HG03025 (cell line): ENCODE measurements around the gene TMEM8B.

Source experiments
- ATAC-seq: cut with Tn5 transposase; IDR thresholded peaks from one replicate; pipeline ENCODE4 v1.9.1; 2021; ENCODE audit warnings: mild to moderate bottlenecking, moderate library complexity; ENCODE audit not compliant: unreplicated experiment, low FRiP score

Gene TMEM8B

DNA sequence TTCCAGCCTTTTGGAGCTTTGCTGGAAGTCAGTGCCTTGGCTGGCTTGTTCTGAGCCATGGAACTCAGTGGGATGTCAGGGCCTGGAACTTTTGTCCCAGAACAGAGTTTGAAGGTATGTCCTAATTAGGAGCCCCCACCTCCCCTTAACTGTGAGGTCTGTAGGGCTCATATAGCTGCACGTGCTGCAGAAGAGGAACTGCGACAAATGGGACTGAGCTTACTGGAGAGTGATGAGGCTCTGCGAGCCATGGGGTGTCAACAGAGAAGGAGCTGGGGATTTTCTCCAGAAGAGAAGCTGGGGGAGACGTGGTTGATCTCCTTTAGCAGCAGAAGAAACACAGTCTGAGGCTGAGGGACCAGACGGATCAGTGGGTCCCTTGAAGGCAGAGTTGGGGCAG, 10.9 kb downstream of the TMEM8B start:
- no peak for ATAC-seq

DNA sequence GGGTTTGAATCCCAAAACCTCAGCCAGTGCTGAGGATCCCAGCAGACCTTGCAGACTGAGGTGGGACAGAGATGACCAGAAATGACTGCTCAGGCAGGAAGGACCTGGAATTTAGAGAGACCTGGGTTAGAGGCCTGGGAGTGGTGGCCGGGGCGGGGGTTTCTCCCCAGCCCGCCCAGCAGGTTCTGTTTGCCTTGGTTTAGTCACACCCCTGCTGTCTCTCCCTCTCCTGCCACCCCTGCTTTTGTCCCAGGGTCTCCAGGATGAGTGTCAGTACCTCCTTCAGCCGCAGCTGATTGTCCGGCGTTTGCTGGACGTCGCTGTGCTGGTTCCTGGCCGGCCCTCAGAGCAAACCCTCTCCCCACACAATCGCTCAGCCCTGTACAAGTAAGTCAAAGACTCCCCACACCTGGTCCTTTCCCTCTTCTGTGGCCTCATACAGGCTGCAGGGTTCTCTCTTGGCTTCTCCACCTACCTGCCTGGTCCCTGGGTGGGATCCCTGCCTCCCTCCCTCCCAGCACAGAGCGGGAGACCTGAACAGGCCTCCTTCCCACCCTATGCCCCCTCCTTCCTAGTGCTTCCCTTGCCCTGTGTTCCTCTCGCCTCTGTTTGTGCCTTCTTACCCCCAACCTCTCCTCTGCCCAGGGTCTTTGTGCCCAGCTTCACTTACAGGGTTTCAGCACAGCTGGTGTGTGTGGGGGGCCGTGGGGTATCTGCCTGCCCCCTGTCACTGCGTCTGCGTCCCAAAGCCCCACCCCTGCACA, 12.0 kb downstream of the TMEM8B start:
- ATAC-seq = no peak

DNA sequence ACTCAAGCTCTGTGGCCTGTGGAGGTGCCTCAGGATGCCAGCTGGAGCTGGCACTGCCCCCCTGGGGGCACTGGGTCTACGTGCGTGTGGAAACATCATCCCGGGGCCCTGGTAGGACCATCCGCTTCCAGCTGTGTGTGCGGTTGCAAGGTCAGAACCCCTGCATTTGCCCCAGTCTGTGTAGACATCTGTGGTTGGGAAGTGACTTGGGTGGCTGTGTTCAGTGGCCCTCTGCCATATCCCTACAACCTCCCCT, 12.5 kb downstream of the TMEM8B start:
- ATAC-seq = no peak

DNA sequence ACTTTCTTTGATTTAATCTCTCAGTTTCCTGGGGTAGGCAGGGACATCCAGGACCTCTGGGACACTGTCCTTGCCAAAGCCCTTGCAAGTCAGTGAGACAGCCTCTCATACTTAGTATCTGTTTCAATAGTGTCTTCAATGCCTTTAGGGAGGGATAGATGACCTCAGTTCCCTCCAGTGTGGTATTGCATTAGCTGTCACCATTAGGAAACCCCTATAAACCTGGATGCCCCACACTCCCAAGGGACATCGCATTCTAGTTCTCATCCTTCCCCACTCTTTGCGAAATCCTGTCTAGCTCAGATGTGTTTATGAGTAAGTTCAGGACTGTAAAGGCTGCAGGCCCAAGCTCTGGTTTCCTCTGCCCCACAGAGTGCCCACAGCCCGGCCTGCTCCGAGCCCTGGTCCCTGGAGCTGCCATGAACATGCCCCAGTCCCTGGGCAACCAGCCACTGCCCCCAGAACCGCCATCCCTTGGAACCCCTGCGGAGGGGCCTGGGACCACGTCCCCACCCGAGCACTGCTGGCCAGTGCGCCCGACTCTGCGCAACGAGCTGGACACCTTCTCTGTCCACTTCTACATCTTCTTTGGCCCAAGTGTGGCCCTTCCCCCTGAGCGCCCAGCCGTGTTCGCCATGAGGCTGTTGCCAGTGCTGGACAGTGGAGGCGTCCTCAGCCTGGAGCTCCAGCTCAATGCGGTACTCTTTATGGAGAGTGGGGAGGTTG, 13.2 kb downstream of the TMEM8B start:
- no peak for ATAC-seq

DNA sequence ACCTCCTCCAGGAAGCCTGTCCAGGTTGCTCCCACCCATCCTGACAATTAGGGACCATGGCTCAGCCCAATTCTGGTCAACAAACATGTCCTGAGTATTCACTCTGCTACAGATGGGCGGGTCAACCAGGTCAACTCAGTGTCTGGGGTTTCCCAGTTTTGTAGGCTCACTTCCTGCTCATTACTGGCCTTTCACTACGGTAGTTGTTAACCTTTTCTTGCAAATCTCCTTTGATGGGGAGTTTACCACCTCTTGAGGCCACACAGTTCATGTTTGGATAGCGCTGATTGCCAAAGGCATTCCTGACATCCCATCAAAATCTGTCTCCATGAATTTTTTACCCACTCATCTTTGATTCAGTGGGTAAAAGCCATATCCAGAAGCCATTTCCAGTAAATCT, 13.8 kb downstream of the TMEM8B start:
- peak; percentile 53 for ATAC-seq

DNA sequence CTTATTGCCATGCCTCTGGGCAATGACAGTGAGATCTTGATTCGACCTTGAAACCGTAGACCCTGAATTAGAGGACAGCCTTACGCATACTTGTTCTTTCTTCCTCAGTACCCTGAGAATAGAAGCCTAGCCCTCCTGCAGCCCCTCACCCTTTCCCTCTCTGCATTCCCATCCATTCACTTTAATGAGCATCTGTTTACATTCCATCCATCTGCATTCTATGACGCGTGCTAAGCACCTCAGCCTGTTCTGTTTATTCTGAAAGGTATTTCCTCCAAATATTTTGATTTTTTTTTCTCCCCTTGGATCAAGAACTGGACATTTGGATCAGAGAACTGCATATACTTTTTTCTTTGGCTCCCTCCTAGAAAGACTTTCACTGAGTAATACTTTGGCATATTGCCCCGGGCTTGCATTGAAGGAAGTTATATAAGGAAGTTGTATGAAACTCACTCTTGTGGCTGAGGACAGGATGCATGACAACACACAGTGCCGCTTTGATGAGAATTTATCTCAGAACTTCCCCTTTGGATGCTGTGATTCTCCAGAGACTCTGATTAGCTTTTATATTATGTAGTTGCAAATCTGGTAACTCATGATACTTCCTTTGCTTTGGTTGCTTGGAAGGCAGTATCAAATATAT, 15.7 kb downstream of the TMEM8B start:
- ATAC-seq = no peak

DNA sequence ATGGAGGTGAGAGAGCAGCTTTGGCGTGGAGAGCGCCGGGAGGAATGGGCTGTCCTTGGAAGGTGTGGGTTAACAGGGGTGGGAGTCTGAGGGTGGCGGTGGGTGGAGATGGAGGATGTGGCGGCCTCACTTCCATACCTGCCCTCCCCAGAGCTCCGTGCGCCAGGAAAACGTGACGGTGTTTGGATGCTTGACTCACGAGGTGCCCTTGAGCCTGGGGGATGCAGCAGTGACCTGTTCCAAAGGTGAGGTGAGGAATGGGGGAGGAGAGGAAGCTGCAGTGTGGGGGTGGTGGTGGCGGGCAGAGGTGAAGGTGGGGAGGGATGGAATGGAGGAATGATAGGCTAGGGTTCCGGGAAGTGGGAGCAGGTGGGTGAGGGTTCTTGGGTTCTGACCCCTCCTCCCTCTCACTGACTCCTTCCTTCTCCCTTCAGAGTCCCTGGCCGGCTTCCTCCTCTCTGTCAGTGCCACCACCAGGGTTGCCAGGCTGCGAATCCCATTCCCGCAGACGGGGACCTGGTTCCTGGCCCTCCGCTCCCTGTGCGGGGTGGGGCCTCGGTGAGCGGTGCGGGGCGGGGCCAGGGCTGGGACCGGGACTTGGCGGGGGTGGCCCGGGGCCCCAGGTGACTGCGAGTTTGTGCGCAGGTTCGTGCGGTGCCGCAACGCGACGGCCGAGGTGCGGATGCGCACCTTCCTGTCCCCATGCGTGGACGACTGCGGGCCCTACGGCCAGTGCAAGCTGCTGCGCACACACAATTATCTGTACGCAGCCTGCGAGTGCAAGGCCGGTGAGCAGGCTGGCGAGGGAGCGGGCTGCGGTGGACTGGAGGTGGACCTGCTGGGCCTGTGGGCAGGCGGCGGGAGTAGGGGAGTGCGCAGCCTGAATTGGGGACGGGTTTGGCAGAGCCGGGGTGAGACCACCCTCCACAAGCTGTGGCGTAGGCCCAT, 17.1 kb downstream of the TMEM8B start:
- ATAC-seq = no peak

DNA sequence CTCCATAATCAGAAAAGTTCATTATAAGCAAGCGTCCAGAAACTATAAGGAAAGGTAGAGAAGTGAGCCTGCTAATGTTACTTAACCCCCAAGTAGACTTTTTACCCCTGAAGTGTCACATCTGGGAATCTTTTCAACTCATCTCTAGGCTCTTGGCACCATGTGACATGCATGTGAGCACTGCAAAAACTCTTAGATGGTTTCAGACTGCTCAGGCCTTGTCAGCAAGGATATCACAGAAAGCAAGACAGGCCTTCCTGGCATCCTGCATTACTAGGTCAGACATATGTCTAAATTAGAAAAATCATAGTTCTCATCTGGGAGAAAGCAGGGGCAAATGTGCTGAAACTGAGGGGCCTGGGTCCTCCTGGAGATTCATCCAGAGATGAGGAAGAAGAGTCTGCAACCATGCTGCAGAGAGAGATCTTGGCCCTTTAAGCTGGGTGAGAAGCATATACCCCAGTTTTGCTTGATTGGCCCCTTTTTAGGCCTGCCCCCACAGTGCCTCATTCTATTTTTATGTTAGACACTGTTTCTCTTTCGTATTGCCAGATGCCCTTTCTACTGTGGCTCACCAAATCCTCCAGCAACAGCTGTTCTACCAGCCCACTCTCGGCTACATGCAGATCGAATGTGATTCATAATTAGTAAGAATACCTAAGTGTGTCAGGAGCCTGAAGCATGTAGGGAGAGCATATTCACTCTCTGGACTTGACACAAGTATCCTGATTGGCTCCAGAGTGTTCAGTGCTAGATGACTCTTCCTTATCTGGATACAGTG, 19.0 kb downstream of the TMEM8B start:
- peak; percentile 92 for ATAC-seq

DNA sequence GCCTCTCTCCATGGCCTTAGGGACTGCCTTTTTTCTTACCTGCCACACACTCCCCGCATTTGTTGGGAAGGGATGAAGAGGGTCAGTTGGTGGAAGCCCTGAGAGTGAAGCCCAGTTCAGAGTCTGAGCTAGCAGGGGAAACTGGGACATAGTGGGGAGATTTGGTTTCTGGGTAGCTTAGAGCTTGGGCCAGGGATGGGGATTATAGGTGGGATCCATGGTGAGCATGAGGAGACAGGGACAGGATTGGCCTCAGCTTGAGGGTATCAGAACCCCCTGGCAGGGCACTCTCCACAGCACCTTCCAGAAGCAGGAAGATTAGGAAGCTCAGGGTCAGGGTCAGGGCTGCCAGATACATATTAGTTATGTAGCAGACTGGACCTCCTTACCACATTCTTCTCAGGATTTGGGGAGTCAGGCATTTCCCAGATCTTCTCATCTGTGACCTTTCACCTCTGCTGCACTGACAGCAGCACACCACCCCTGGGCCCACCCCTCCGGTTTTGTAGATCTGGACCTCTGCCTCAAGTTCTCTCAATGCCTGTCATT, 23.3 kb downstream of the TMEM8B start:
- no peak for ATAC-seq

DNA sequence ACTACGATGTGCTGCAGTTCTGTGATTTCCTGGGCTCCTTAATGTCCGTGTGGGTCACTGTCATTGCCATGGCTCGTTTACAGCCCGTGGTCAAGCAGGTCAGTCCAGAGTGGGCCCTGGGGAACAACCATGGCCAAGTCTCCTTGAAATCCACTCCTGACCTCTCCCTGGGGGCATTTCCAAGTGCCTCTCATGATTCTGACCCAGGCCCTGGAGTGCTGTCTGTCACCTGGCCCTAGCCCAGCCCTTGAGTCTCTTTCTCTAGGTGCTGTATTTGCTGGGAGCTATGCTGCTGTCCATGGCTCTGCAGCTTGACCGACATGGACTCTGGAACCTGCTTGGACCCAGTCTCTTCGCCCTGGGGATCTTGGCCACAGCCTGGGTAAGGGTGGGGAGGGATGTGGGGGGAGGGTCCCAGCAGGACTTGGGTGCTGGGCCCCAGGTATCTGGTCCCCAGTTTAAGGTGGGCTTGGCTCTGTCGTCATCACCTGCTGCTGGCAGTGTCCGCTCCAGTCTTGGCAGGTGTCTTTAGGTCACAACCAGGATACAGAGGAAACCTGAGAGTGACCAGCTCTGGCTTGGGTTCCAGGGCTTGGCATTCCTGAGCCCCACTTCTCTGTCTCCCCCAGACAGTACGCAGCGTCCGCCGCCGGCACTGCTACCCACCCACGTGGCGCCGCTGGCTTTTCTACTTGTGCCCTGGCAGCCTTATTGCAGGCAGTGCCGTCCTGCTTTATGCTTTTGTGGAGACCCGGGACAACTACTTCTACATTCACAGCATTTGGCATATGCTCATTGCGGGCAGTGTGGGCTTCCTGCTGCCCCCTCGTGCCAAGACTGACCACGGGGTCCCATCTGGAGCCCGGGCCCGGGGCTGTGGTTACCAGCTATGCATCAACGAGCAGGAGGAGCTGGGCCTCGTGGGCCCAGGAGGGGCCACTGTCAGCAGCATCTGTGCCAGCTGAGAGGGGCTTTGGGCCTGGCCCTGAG, 24.1 kb downstream of the TMEM8B start:
- ATAC-seq = no peak

DNA sequence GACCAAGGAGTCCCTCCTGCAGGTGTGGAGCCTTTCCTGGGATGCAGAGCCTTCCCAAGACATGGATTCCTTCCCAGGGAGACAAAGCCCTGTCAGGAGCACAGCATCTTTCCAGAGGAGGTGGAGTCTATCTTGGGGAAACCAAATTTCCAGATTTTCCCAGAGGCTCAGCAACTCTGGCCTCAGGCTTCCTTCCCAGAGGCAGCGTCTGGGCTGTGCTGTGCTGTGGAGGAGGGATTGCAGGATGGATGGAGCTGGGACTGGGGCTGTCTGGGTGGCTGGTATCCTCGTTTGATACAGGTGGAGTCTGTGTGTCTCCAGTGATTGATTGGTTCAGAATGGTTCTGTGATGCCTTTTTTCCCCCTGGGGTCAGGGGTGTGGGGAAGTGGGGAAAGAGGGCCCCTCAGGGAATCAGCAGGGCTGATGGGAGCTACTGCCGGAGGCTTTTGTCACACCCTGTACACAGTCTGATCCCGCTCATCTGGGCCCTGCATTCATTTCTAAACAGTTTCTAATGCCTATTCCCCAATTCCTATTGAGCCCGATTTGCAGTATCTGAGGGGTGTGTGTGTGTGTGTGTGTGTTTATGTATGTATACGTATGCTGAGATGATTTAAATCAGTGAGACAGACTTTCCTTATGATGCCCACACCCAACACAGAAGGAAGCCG, 25.2 kb downstream of the TMEM8B start:
- ATAC-seq = no peak

DNA sequence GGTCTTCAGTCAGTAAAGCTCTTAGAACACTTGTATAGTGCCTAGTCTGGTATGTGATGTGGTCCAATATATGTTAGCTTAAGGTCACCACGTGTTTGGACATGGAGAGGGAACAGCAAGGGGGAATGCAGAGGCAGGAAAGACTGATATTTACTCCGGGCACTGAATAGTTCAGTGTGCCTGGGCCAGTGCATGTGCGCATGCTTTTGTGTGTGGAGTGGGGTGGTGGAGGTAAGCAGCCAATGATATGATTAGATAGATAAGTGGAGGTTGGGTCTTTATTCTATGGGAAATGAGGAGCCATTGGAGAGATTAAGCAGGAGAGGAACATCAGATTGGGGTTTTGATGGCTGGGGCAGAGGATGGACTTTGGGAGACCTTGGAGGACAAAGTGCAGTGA, 27.2 kb downstream of the TMEM8B start:
- ATAC-seq = no peak

DNA sequence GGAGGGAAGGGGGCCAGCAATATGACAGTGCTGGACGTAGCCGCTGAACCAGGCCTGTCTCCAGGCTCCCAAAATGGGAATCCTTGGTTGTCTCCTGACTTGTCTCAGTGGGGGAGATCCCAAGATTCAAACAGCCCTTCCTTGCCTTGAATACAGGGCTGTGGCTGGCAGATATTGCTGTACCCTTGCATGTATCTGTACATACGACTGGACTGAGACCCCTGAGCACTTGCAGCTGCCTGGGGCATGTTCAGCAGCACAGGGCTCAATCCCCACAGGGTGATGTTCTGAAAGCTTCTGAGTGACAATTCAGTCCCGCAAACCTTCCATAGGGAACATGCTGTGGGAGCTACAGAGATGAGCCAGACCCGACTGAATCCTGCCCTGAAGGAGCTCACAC, 27.9 kb downstream of the TMEM8B start:
- no peak for ATAC-seq

DNA sequence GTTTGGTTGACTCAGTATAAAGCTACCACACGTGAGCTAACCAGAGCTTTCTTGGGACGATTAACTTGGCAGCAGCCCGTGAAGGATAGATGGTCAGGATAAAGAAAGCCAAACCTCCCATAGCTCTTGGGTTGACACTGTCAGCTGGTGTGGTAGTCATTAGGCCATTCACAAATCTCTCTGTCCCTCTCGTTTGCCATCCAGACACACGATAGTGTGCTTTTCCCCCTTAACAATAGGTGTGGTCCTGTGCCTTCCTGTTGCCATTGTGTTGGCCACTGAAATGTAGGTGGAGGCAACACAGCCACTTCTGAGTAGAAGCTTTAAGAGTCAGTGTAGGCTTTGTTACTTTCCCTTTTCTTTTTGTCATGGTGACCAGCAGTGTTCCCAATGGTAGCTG, 29.4 kb downstream of the TMEM8B start:
- ATAC-seq = no peak

DNA sequence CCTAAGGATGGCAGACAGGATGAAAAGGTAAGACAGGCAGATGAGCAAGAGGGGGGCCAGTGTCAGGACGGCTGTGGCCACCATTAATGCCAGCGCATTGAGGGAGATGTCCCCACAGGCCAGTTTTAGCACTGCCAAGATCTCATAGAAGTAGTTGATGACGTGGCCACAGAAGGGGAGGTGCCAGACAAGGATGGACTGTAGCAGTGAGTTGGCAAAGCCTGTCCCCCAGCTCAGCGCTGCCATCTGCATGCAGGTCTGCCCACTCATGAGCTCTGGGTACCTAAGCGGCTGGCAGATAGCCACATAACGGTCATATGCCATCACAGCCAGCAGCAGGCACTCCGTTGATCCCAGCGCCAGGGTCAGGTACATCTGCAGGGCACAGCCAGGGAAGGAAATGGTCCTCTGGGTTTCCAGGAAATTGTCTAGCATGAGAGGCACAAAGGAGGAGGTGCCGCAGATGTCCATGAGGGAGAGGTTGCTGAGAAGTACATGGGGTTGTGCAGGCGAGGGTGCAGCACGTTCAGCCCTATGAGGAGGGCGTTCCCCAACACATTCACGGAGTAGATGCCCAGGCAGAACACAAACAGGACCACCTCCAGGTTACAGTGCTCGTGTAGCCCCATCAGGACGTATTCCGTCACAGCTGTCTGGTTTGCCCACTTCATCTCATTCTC, 30.4 kb downstream of the TMEM8B start:
- no peak for ATAC-seq

DNA sequence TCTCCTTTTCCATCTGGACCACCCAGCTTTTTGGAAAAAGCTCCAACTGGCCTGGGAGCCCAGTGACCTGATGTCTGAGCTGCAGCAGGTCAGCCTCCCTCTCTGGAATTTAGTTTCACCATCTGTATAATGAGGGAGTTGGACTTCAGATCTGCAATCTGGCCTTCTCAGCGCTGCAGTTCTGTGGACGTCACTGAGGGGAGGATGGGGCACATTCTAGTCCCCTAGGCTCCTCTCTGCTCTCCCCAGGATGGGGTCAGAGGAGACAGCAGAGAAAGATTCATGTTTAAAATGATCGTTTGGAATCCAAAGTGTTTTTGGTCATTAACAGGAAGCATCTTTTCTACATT, 30.9 kb downstream of the TMEM8B start:
- no peak for ATAC-seq

DNA sequence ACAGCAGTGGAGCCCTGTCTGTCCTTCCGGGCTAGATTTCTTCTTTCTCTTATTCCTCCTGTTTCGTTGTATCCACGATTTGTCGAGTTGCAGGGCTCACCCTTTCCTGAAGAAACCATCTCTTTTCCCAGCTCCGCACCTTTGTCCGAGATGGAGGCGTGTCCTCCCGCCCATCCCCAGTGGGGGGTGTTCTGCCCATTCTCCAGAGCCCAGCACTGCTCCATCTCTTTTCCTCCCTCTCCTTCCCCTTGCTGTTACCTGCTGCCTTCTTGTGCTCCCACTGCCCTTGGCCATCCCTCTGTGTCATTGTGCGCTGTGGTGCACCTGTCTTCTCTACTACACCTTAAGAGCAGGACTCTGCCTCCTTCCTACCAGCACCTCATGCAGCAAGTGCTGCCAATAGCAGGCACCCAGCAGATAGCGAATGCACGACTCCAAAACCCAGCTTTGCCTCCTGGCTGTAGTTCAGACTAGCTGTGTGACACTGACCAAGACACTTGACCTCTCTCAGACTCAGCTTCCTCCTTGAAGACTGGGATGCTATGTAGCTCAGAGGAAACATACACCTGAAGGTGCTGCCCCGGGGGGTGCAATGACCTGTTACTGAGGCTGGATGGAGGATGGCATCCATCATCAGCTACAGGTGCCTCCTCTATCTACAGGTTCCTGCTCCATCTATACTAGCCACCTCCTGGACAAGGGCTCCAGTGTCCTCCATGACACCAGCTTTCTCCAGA, 32.3 kb downstream of the TMEM8B start:
- ATAC-seq = no peak
